Mammary epithelial cell (primary cell): Measurements from ENCODE around the gene SELL.

Experiments
- CTCF ChIP-seq, 2 donors: IDR thresholded peaks in 1 of 2; conservative IDR thresholded peaks in 1 of 2; 2 replicates each; pipeline ENCODE4 v1.5.1; 2011 to 2012; ENCODE audit warnings: inconsistent platforms in 2 of 2, low read length in 2 of 2, mild to moderate bottlenecking in 2 of 2, control low read depth in 1 of 2, low read depth in 1 of 2; ENCODE audit not compliant: insufficient read depth in 1 of 2; ENCODE audit errors: extremely low read depth in 1 of 2
- EZH2 ChIP-seq: IDR thresholded peaks from 2 replicates; pipeline ENCODE4 v1.6.1; 2012; ENCODE audit warnings: low read length, inconsistent platforms, borderline replicate concordance

GRCh38 chr1:169653873-169654272 is 57.5 kb downstream of the SELL start:
- TF ChIP-seq CTCF (conservative IDR thresholded peaks at IDR 0.05 in 1 of 2, IDR thresholded peaks at IDR 0.05 in 1 of 2; ENCODE audit: extremely low read depth in 1 of 2, insufficient read depth in 1 of 2, low read depth in 1 of 2, low read length in 2 of 2): no peak
- TF ChIP-seq EZH2: no peak
